IMR-90 (cell line): ENCODE measurements around the gene CYP20A1.

Experiments used
- CEBPB ChIP-seq: IDR thresholded peaks from 2 replicates; pipeline ENCODE4 v1.6.1; 2012; ENCODE audit warnings: low read depth, low read length, improper control_type of control experiment
- CHD1 ChIP-seq: IDR thresholded peaks from 2 replicates; pipeline ENCODE4 v1.6.1; 2012; ENCODE audit warnings: low read depth, low read length, improper control_type of control experiment
- CTCF ChIP-seq: conservative IDR thresholded peaks from 2 replicates; pipeline ENCODE4 v1.5.1; 2012; ENCODE audit warnings: mild to moderate bottlenecking, low read depth, low read length, improper control_type of control experiment
- ELK1 ChIP-seq: fragments of 150-350 bp; IDR thresholded peaks from 2 replicates; pipeline ENCODE4 v1.6.1; 2016; ENCODE audit warnings: low read depth, mild to moderate bottlenecking, low read length, moderate library complexity, borderline replicate concordance
- FOS ChIP-seq: fragments of 150-350 bp; IDR thresholded peaks from 2 replicates; pipeline ENCODE4 v1.6.1; 2016; ENCODE audit warnings: low read depth, low read length
- MAZ ChIP-seq: IDR thresholded peaks from 2 replicates; pipeline ENCODE4 v1.6.1; 2012; ENCODE audit warnings: low read depth, mild to moderate bottlenecking, low read length, improper control_type of control experiment, moderate library complexity, borderline replicate concordance
- MXI1 ChIP-seq: IDR thresholded peaks from 2 replicates; pipeline ENCODE4 v1.6.1; 2012; ENCODE audit warnings: low read depth, mild to moderate bottlenecking, low read length, moderate library complexity, borderline replicate concordance
- POLR2A ChIP-seq: IDR thresholded peaks from 2 replicates; pipeline ENCODE4 v1.6.1; 2012; ENCODE audit warnings: mild to moderate bottlenecking, low read depth, low read length
- RCOR1 ChIP-seq: IDR thresholded peaks from 2 replicates; pipeline ENCODE4 v1.6.1; 2012; ENCODE audit warnings: mild to moderate bottlenecking, low read length, improper control_type of control experiment; ENCODE audit not compliant: insufficient replicate concordance
- RFX5 ChIP-seq: IDR thresholded peaks from 2 replicates; pipeline ENCODE4 v1.8.0; 2012; ENCODE audit warnings: low read depth, mild to moderate bottlenecking, low read length, moderate library complexity
- SMC3 ChIP-seq: fragments of 150-350 bp; IDR thresholded peaks from 2 replicates; pipeline ENCODE4 v1.6.1; 2016; ENCODE audit warnings: low read depth, mild to moderate bottlenecking, antibody characterized with exemption, low read length, moderate library complexity
- USF2 ChIP-seq: fragments of 150-350 bp; IDR thresholded peaks from 2 replicates; pipeline ENCODE4 v1.6.1; 2017; ENCODE audit warnings: mild to moderate bottlenecking, antibody characterized with exemption, low read length, low read depth

- TF ChIP-seq SMC3 = no peak
- no peak for TF ChIP-seq CTCF
- no peak for TF ChIP-seq MAZ
- TF ChIP-seq ELK1 = no peak
- no peak for TF ChIP-seq USF2
- no peak for TF ChIP-seq POLR2A
- no peak for TF ChIP-seq FOS
- no peak for TF ChIP-seq CEBPB
- TF ChIP-seq RFX5 = no peak
- TF ChIP-seq RCOR1 = no peak
- TF ChIP-seq MXI1 = no peak
- TF ChIP-seq CHD1 = no peak
These were observed 41.7 kb downstream of the CYP20A1 start for GRCh38 chr2:203280428-203281064.
